Activated CD4-positive, alpha-beta T cell treated with anti-CD3 and anti-CD28 coated beads, Interleukin-2, amount 10 ng/mL, durations not matched to agents 24 days and 14 days (primary cell): ENCODE results near the gene HS6ST1. TPM values are rescaled to one million over a fixed set of nuclear protein-coding genes. Genes with fewer than 3 reads are reported as not detected.

Experiments
- DNase-seq: peaks from one replicate; pipeline ENCODE4 v3.0.0; 2022
- H3K27ac Mint-ChIP-seq: one replicate; pipeline ENCODE4 v1.8.0; 2022; ENCODE audit warnings: mild to moderate bottlenecking, mixed read lengths
- H3K27me3 Mint-ChIP-seq: one replicate; pipeline ENCODE4 v1.8.0; 2022; ENCODE audit warnings: mixed read lengths
- H3K36me3 Mint-ChIP-seq: one replicate; pipeline ENCODE4 v1.8.0; 2022; ENCODE audit warnings: low read depth, mild to moderate bottlenecking, mixed read lengths
- H3K4me1 Mint-ChIP-seq: one replicate; pipeline ENCODE4 v1.8.0; 2021; ENCODE audit warnings: mixed read lengths
- H3K4me3 Mint-ChIP-seq: one replicate; pipeline ENCODE4 v1.8.0; 2022; ENCODE audit warnings: mild to moderate bottlenecking, moderate library complexity, mixed read lengths
- H3K9me3 Mint-ChIP-seq: one replicate; pipeline ENCODE4 v1.8.0; 2021; ENCODE audit warnings: mixed read lengths
- intact Hi-C: fragments of 100-400 bp; cut with micrococcal nuclease; formaldehyde crosslinking; loops from one replicate; pipeline ENCODE4 v1.15.1; 2023
- total RNA-seq: library from RNA; stranded (reverse); gene quantifications from 2 replicates; pipeline ENCODE4 v1.2.3, GENCODE V29; 2022

Gene HS6ST1
- total RNA-seq, 1 donor from 2014 or later: 20.1 TPM

DNA sequence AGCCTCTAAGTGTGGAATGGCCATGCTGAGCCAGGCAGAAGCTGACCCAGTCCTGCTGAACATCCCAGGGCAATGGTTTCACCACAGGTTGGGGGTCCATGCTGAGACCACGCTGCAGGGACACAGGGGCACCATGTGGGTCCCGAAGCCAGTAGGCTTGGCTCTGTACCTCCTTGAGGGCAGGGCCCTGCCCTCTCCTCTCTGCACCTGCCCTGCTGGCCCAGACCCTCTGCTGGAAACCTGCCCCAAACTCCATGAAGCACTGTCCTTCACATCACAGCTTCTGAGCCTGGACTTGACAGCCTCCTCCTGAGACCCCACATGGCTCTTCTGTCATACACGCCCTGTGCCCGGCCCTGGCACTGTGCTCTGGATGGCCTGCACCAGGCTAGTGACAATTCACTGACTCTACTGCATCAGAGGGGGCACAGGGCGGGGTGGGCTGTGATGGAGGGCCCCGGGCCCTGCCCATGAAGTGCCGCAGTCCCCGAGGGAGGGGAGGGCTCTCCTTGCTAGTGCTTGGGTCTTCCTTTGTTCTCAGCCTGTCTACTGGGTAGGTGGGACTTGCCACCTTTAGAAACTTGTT lies 24.7 kb downstream of the HS6ST1 start:
- no peaks in the 10 kb centered on the region for H3K9me3 Mint-ChIP-seq
- intact Hi-C loops: no loop called here
- H3K27ac Mint-ChIP-seq: no peak overlapping the region
- DNase-seq: no peak
- no peak overlapping the region for H3K4me3 Mint-ChIP-seq
- H3K27me3 Mint-ChIP-seq: no peaks in the 10 kb centered on the region
- H3K36me3 Mint-ChIP-seq: no peaks in the 10 kb centered on the region
- H3K4me1 Mint-ChIP-seq: no peaks in the 10 kb centered on the region

DNA sequence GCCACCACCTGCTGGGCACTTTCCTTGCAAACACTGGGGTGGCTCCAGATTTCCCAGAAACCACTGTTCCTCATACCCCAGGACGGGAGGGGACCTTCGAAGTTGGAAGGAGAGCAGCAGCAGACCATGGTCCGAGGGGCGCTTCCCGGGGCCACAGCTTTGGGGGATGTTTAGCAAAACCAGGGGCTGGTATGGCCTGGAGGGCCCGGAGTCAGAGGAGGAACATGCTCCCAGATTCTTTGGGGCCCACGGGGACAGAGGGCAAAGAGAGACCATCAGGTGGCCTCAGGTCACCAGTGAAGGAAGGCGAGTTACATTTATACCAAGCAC lies 25.3 kb downstream of the HS6ST1 start:
- DNase-seq: no peak
- Mint-ChIP-seq H3K27ac (no peak overlapping the region), H3K9me3 (no peaks in the 10 kb centered on the region), H3K4me3 (no peak overlapping the region), H3K36me3 (no peaks in the 10 kb centered on the region), H3K27me3 (no peaks in the 10 kb centered on the region), H3K4me1 (no peaks in the 10 kb centered on the region)
- intact Hi-C loops: no loop called here

DNA sequence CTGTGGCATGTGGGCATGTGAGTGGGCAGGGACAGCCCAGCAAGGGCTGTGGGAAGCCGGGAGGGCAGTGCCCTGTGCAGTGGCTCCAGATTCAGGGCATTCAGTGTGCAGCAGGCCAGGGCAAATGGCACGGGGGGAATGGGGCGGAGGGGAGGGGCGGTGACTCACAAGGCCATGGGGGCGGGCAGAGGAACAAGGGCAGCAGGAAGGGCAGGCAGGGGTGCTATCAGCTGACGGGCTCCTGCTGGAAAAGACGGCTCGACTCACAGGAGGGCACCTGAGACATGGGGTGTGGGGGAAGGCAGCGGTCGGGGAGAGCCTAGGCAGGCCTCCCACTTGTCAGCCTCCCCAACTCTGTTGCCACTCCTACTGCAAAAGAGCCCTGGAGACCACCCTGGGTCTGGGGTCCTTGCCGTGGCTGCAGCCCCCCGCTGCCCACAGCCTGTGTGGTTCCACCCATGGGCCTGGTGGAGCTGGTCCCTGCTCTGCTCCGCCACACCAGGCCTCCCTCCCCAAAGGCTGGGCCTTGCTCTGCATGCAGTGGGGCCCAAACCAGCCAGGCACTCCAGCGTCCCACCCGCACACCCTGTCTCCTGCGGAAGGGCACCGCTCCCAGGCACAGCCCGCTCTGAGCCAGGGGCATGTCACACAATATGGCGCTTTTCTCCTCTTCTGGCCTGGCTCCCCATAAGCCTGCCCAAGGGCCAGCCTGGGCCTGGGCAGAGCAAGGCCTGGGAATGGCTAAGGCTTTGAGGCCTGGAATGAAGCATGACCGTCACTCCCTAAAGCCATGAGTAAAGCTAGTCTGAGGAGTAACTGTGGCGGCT lies 25.9 kb downstream of the HS6ST1 start:
- Mint-ChIP-seq H3K36me3 (no peaks in the 10 kb centered on the region), H3K27me3 (no peaks in the 10 kb centered on the region), H3K4me3 (no peak overlapping the region), H3K27ac (no peak overlapping the region), H3K4me1 (no peaks in the 10 kb centered on the region), H3K9me3 (no peaks in the 10 kb centered on the region)
- intact Hi-C loops: no loop called here
- DNase-seq: no peak

DNA sequence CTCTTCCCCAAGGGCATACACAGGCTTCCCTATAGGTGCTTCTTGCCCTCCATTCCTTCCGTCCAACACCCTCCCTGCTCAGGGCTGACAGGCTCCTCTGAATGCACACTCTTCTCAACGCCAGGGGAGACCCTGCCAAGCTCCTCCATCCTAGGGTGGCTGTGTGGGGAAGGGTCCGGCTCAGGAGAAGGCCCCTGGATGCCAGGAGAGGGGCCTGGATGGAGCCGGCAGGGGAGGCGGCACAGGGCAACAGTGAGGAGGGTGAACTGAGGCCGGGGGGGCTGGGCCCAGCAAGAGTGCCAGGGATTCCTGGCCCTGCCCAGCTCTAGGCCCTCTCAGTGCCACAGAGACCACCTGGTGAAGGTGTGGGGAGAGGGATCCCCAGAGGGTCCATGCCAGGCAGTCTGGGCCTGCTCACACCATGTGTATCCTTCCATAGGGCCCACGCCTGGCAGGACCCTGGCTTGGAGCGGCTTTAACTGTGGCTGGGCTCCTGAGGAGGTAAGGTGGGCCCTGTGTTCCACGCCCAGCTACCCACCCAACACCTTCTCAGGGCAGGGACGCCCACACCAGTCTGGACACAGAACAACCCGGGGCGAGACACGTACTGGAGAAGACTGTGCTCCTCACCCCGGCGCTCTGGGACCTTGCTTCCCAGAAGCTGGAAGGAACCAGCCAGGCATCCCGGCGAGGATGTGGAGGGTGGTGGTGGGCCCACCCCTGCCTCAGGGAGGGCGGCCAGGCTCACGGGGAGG lies 26.6 kb downstream of the HS6ST1 start:
- no peak overlapping the region for H3K4me3 Mint-ChIP-seq
- no peaks in the 10 kb centered on the region for H3K36me3 Mint-ChIP-seq
- no peak overlapping the region for H3K27ac Mint-ChIP-seq
- H3K9me3 Mint-ChIP-seq: no peaks in the 10 kb centered on the region
- intact Hi-C loops: no loop called here
- no peaks in the 10 kb centered on the region for H3K27me3 Mint-ChIP-seq
- no peak for DNase-seq
- H3K4me1 Mint-ChIP-seq: no peaks in the 10 kb centered on the region

DNA sequence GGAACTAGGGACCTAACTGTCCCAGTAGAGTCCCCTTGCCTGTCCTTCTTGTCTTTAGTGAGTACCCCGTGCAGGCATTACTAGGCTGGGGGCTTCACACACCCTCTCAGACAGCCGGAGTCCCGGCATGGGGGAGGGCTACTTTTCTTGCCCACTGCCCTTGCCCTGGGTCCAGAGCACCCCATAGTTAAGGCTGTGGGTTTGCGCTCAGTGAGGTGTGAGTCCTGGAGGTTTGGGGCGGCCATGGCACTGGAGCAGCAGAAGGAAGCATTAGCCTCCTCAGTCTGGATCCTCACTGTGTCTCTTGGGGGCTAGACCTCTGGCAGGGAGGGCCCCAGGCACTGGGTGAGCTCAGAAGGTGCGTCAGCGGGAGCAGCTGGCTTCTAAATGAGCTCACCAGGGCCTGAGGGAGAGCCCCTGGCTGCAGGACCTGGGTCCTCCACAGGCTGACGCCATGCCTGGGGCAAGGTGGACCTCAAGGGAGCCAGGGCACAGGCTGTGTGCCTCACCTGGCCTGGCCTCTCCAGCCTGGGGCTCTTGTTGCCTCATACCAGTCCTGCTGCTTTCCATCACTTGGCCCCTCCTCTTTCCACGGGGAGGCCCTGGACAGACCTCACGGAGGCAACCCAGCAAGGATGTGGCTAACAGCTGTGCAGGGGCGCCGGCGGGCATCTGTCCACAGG lies 27.4 kb downstream of the HS6ST1 start:
- Mint-ChIP-seq H3K4me1 (no peaks in the 10 kb centered on the region), H3K27me3 (no peaks in the 10 kb centered on the region), H3K4me3 (no peak overlapping the region), H3K27ac (no peak overlapping the region), H3K9me3 (no peaks in the 10 kb centered on the region), H3K36me3 (no peaks in the 10 kb centered on the region)
- intact Hi-C loops: no loop called here
- DNase-seq: no peak

DNA sequence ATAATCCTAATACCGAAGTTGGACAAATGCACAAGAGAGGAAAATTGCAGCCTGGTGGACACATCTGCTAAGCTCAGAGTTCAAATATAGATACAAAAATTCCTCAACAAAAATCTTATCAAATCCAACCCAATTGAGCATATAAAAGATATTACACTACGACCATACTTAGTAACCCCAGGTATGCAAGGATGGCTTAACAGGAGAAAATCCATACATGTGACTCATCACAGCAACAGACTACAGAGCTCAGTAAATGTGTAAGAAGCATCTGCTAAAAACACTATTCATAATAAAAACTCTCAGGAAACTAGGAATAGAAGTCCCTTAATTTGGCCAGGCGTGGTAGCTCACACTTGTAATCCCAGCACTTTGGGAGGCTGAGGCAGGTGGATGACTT lies 28.3 kb downstream of the HS6ST1 start:
- H3K36me3 Mint-ChIP-seq: no peaks in the 10 kb centered on the region
- intact Hi-C loops: no loop called here
- no peak overlapping the region for H3K4me3 Mint-ChIP-seq
- no peak for DNase-seq
- H3K27me3 Mint-ChIP-seq: no peaks in the 10 kb centered on the region
- H3K9me3 Mint-ChIP-seq: no peaks in the 10 kb centered on the region
- no peak overlapping the region for H3K27ac Mint-ChIP-seq
- no peaks in the 10 kb centered on the region for H3K4me1 Mint-ChIP-seq

DNA sequence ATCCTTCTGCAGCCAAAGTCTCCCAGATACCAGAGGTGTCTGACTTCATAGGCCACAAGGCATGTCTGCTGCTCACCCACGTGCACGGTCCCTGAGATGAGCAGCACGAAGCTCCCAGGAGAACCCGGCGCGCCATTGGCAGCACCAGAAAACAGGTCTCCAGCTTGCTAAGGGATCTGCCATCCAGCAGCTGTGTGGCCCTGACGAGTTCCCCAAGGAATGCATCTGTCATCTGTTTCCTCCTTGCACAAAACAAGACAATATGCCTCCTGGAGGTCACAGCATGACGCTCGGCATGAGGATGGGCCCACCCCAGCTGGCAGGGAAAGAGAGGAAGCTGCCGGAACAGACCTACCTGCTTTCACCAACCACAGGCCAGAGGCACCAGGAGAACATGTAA lies 29.2 kb downstream of the HS6ST1 start:
- H3K9me3 Mint-ChIP-seq: no peaks in the 10 kb centered on the region
- no peaks in the 10 kb centered on the region for H3K36me3 Mint-ChIP-seq
- no peak overlapping the region for H3K4me3 Mint-ChIP-seq
- no peak for DNase-seq
- no peaks in the 10 kb centered on the region for H3K4me1 Mint-ChIP-seq
- H3K27ac Mint-ChIP-seq: no peak overlapping the region
- intact Hi-C loops: no loop called here
- H3K27me3 Mint-ChIP-seq: no peaks in the 10 kb centered on the region

DNA sequence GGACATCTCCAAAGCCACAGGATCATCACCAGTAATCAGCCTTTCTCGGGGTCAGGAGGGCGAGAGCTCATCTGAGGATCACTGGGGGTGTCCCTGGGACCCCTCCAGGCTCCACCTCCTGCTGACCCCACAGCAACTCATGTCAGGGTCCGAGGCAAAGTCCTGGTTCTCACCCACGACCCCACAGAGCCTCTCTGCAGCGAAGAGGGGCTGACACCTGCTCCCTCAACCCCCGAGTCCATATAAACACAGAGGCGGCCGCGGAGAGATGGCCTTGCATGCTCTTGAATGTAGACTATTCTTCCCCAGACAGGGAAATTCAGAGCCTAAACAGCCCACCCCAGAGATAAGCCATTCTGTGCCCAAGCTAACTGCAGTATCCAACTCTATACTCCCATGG lies 29.9 kb downstream of the HS6ST1 start:
- intact Hi-C loops: no loop called here
- no peak overlapping the region for H3K4me3 Mint-ChIP-seq
- H3K4me1 Mint-ChIP-seq: no peaks in the 10 kb centered on the region
- H3K27me3 Mint-ChIP-seq: no peaks in the 10 kb centered on the region
- no peak overlapping the region for H3K27ac Mint-ChIP-seq
- no peaks in the 10 kb centered on the region for H3K9me3 Mint-ChIP-seq
- no peaks in the 10 kb centered on the region for H3K36me3 Mint-ChIP-seq
- DNase-seq: no peak

DNA sequence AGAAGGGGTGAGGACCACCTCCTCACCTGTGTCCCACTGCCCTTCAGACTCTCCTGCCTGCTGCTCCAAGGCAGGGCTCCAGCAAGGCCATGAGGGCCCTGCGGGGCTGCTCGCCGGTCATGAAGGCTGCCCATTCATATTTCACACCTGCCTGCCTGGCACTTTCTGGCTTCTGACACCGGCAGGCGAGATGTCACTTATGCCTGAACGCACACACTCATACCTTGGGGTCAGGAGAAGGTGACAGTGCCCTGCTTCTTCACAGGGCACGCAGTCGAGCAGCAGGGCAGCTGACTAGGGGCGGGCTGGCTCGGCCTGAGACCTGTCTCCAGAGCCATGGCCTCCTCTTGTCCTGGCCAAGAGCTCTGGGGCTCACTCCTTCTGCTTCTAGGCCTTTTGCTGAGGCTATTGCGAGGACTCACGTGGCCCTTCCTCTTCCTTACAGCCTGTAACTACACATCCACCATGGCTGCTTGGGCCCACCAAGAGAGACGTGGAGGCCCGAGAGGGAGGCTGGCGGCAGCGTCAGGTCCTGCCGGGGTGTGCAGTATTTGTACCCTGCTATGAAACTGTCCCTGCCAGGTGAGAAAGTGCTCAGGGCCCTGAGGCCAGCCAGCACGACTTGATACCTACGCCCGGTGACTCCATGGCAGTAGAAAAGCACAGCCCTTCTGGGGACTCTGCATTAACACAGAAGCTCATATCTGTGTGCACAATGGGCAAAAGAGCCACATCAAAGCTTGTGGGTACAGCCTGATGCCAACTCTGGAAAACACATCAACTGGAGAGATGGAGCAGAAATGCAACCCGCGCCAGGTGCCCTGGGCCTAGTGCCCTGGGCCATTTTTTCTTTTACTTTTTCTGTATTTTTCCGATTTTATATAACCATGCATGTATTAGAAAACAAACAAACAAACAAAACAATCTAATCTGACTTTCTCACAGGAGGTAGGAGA lies 30.6 kb downstream of the HS6ST1 start:
- H3K4me1 Mint-ChIP-seq: no peaks in the 10 kb centered on the region
- no peaks in the 10 kb centered on the region for H3K36me3 Mint-ChIP-seq
- DNase-seq: no peak
- H3K27me3 Mint-ChIP-seq: no peaks in the 10 kb centered on the region
- no peaks in the 10 kb centered on the region for H3K9me3 Mint-ChIP-seq
- intact Hi-C loops: no loop called here
- no peak overlapping the region for H3K4me3 Mint-ChIP-seq
- H3K27ac Mint-ChIP-seq: no peak overlapping the region

DNA sequence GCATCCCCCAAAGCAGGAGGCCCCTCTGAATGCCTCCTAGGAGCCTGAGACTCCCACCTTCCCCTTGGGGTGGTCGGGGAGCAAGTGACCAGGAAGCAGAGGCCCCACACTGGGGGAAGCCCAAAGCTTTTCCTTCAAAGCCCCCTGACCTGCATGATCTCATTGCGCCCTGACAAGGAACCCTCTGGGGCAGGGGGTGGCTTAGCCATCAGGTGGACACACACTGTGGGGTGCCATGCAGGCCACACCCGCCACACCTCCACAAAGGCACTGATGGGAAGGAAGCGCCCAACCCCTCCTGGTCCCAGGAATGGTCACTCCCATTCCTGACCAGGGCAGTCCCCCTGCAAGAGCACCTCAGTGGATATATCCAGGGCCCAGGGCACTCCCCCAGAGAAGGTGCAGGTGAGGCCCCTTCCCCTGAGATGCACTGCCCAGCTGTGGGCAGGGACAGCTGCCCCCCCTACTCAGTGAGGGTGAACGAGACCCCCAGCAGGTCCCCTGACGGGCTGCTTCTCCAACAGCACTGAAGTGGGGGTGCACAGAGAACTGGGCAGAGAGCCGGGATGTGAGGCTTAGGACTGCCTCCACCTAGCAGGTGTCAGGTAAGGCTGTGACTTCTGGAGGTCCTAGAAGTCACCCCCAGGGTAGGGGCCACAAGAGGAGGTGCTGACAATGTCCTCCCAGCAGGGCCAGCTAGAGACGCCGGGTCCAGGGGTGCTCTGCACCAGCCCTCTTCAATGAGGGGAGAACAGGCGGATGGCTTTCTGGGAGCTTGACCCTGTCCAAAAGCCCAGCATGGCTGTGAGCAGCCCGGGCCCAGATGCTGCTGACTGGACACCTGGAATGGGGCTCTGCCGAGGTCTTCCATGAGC lies 31.5 kb downstream of the HS6ST1 start:
- intact Hi-C loops: no loop called here
- Mint-ChIP-seq H3K9me3 (no peaks in the 10 kb centered on the region), H3K27me3 (no peaks in the 10 kb centered on the region), H3K4me3 (no peak overlapping the region), H3K27ac (no peak overlapping the region), H3K36me3 (no peaks in the 10 kb centered on the region), H3K4me1 (peaks cover 2% of the 10 kb centered on the region)
- no peak for DNase-seq

DNA sequence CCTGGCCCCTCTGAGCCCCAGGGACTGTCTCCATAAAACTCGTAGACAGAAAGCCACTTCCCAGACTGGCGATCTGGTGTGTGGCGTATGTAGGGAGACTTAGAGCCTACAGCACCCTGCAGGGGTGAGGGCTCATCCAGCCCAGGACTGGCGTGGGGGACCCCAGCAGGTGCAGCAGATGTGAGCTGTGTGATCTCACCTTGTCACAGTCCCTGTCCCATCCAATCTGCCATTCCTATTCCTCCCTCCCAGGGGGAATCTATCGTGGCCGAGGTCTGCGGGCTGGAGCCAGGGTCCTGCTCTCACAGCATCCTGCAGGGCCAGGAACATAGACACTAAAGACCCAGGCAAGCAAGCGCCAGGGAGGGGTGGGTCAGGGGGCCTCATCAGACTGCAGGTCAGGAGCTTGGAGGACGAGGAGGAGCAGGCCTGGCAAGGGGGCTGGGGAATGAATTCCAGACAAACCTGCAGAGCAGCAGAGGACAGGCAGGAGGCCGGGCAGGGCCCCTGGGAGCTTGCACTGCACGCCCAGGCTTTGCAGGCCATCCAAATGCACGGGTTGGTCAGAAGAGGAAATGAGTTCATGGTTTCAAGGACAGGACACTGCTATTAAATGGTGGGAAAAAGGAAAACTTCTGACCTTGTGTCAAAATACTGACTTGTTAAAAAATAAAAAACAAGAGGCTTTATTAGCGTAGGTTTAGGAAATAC lies 32.5 kb downstream of the HS6ST1 start:
- peaks cover 4% of the 10 kb centered on the region for H3K4me1 Mint-ChIP-seq
- H3K27me3 Mint-ChIP-seq: no peaks in the 10 kb centered on the region
- H3K9me3 Mint-ChIP-seq: no peaks in the 10 kb centered on the region
- H3K4me3 Mint-ChIP-seq: no peak overlapping the region
- H3K36me3 Mint-ChIP-seq: no peaks in the 10 kb centered on the region
- DNase-seq: no peak
- no peak overlapping the region for H3K27ac Mint-ChIP-seq
- intact Hi-C loops: no loop called here

DNA sequence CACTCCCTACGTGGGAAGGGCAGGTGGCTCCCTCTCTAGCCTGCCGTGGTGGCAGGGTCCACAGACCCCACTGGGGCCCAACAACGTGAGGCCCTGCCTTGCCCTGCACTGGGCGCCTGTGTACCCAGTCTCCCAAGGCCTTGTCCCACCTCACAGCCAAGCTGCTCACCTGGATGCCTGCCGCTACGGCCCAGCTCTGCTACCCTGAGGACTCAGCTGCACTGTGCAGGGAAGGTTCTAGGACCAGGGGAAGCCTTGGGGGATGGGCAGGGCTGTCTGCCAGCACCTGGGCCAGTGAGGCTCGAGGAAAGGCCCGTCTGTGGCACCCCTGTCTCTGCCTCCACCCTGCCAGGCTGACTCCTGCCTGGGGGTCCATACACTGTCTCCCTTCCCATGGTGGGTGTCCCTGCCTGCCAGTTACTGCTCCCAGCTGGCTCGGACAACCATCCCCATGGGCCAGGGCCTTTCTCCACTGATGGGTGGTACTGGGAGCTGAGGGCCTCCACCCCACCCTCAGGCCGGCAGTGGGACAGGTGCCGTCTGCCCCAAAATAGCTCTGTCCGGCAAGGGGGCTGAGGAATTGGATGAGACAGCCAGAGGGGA lies 33.2 kb downstream of the HS6ST1 start:
- no peak for DNase-seq
- no peak overlapping the region for H3K4me3 Mint-ChIP-seq
- H3K27ac Mint-ChIP-seq: no peak overlapping the region
- peaks cover 7% of the 10 kb centered on the region for H3K4me1 Mint-ChIP-seq
- no peaks in the 10 kb centered on the region for H3K36me3 Mint-ChIP-seq
- no peaks in the 10 kb centered on the region for H3K9me3 Mint-ChIP-seq
- intact Hi-C loops: no loop called here
- H3K27me3 Mint-ChIP-seq: no peaks in the 10 kb centered on the region
